Astrocyte (in vitro differentiated cells and primary cell): Measurements from ENCODE around the gene TAF3. TPM values are rescaled to one million over a fixed set of nuclear protein-coding genes. Genes with fewer than 3 reads are reported as not detected.
A peak's percentile ranks its signal among the peaks of the same experiment; 100 is the strongest.
"Not testable (repeated sequence)": the region's sequence is repeated elsewhere in the genome, so short reads cannot be mapped to it uniquely, and the experiment has no call there.

Experiments
- DNase-seq: peaks from one replicate; pipeline ENCODE4 v3.0.0-alpha.2; 2010; ENCODE audit warnings: low read depth
- FAIRE-seq: peaks from 2 replicates; lab custom pipeline; 2011; peaks lifted over from hg19 to GRCh38; lab: Jason Lieb, UNC
- H2AFZ ChIP-seq: 2 replicates; pipeline ENCODE4 v1.6.0; 2012; ENCODE audit warnings: low read depth, low read length, inconsistent platforms
- H3K27ac ChIP-seq: 2 replicates; pipeline ENCODE4 v1.5.1; 2011; ENCODE audit warnings: low read depth, low read length, inconsistent platforms
- H3K27me3 ChIP-seq: 2 replicates; pipeline ENCODE4 v1.6.0; 2011; ENCODE audit warnings: low read length, inconsistent platforms; ENCODE audit not compliant: insufficient read depth
- H3K36me3 ChIP-seq: 2 replicates; pipeline ENCODE4 v1.5.1; 2011; ENCODE audit warnings: low read length, inconsistent platforms; ENCODE audit not compliant: insufficient read depth
- H3K4me1 ChIP-seq: 2 replicates; pipeline ENCODE4 v1.5.1; 2011; ENCODE audit warnings: low read length, inconsistent platforms; ENCODE audit not compliant: insufficient read depth
- H3K4me2 ChIP-seq: 2 replicates; pipeline ENCODE4 v1.6.0; 2012; ENCODE audit warnings: low read length, inconsistent platforms
- H3K4me3 ChIP-seq: 2 replicates; pipeline ENCODE4 v1.5.1; 2011; ENCODE audit warnings: low read depth, mild to moderate bottlenecking, low read length, inconsistent platforms; ENCODE audit not compliant: insufficient read depth
- H3K79me2 ChIP-seq: 2 replicates; pipeline ENCODE4 v1.6.0; 2012; ENCODE audit warnings: mild to moderate bottlenecking, low read length, inconsistent platforms; ENCODE audit not compliant: insufficient read depth
- H3K9ac ChIP-seq: 2 replicates; pipeline ENCODE4 v1.6.0; 2012; ENCODE audit warnings: mild to moderate bottlenecking, low read length, inconsistent platforms
- H3K9me3 ChIP-seq: 2 replicates; pipeline ENCODE4 v1.5.1; 2012; ENCODE audit warnings: low read depth, mild to moderate bottlenecking, low read length, inconsistent platforms; ENCODE audit not compliant: insufficient read depth
- H4K20me1 ChIP-seq: 2 replicates; pipeline ENCODE4 v1.6.0; 2012; ENCODE audit warnings: low read length, inconsistent platforms; ENCODE audit not compliant: insufficient read depth
- H3K27ac Mint-ChIP-seq: one replicate; pipeline ENCODE4 v1.8.0; 2021; ENCODE audit warnings: mild to moderate bottlenecking, mixed read lengths; ENCODE audit not compliant: unreplicated experiment
- H3K27me3 Mint-ChIP-seq: one replicate; pipeline ENCODE4 v1.8.0; 2021; ENCODE audit warnings: low read depth, mixed read lengths; ENCODE audit not compliant: unreplicated experiment
- H3K36me3 Mint-ChIP-seq: one replicate; pipeline ENCODE4 v1.8.0; 2021; ENCODE audit warnings: low read depth, mixed read lengths; ENCODE audit not compliant: unreplicated experiment
- H3K4me1 Mint-ChIP-seq: one replicate; pipeline ENCODE4 v1.8.0; 2021; ENCODE audit warnings: low read depth, mixed read lengths; ENCODE audit not compliant: unreplicated experiment
- H3K4me3 Mint-ChIP-seq: one replicate; pipeline ENCODE4 v1.8.0; 2021; ENCODE audit warnings: mild to moderate bottlenecking, moderate library complexity, mixed read lengths; ENCODE audit not compliant: unreplicated experiment
- H3K9me3 Mint-ChIP-seq: one replicate; pipeline ENCODE4 v1.8.0; 2021; ENCODE audit warnings: mild to moderate bottlenecking, mixed read lengths; ENCODE audit not compliant: unreplicated experiment
- CTCF ChIP-seq: IDR thresholded peaks from 2 replicates; pipeline ENCODE4 v1.5.1; 2011; ENCODE audit warnings: low read depth, mild to moderate bottlenecking, inconsistent platforms, low read length, moderate library complexity; ENCODE audit not compliant: insufficient read depth
- EZH2 ChIP-seq: IDR thresholded peaks from 2 replicates; pipeline ENCODE4 v1.6.1; 2012; ENCODE audit warnings: mild to moderate bottlenecking, low read length, inconsistent platforms; ENCODE audit not compliant: insufficient read depth
- total RNA-seq: library from RNA; stranded (reverse); gene quantifications from 2 replicates; pipeline ENCODE4 v1.2.1, GENCODE V29; 2021

The TAF3 gene
- total RNA-seq, 1 donor from 2014 or later, result 10.2 TPM

- H3K9ac ChIP-seq, result no peak overlapping the region
- H3K27ac ChIP-seq, result no peak overlapping the region
- no peak overlapping the region for H3K27ac Mint-ChIP-seq
- H3K36me3 ChIP-seq, result peaks cover 43% of the 10 kb centered on the region
- FAIRE-seq (no peak), DNase-seq (no peak)
- H3K27me3 ChIP-seq, result no peaks in the 10 kb centered on the region
- no peaks in the 10 kb centered on the region for H3K9me3 ChIP-seq
- H3K79me2 ChIP-seq, result peaks cover 13% of the 10 kb centered on the region
- no peak overlapping the region for H3K4me3 Mint-ChIP-seq
- peaks cover 20% of the 10 kb centered on the region for H4K20me1 ChIP-seq
- H3K4me2 ChIP-seq, result no peak overlapping the region
- no peak overlapping the region for H3K4me3 ChIP-seq
- peaks cover 17% of the 10 kb centered on the region for H3K36me3 Mint-ChIP-seq
- H3K27me3 Mint-ChIP-seq, result no peaks in the 10 kb centered on the region
- no peaks in the 10 kb centered on the region for H3K9me3 Mint-ChIP-seq
- H2AFZ ChIP-seq, result no peak overlapping the region
- TF ChIP-seq EZH2 (no peak), CTCF (no peak)
- no peaks in the 10 kb centered on the region for H3K4me1 Mint-ChIP-seq
- no peaks in the 10 kb centered on the region for H3K4me1 ChIP-seq
These were observed 41.5 kb upstream of the TAF3 start for GRCh38 chr10:7776777-7777176.

DNA sequence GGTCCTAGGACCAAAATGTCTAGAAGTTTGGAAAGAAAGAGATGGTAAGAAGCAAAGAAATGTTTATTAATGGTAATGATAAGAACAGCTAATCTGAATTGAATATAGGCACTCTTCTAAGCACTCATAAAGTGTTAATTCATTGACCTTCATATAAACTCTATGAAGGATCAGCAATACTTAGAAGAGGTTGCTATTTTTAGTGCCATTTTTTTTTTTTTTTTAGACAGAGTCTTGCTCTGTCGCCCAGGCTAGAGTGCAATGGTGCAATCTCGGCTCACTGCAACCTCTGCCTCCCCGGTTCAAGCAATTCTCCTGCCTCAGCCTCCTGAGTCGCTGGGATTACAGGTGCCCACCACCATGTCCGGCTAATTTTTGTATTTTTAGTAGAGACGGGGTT, 36.1 kb upstream of the TAF3 start:
- H3K27me3 ChIP-seq, H3K9me3 ChIP-seq, H3K4me2 ChIP-seq, H3K36me3 Mint-ChIP-seq, H3K27ac Mint-ChIP-seq, DNase-seq, H2AFZ ChIP-seq, H3K4me1 ChIP-seq, H3K9me3 Mint-ChIP-seq, H3K27ac ChIP-seq, H3K4me3 Mint-ChIP-seq, FAIRE-seq, H3K4me3 ChIP-seq, H3K9ac ChIP-seq, H3K4me1 Mint-ChIP-seq, H3K27me3 Mint-ChIP-seq: not testable (repeated sequence)
- Histone ChIP-seq H4K20me1 (peaks cover 58% of the 10 kb centered on the region), H3K36me3 (peaks cover 21% of the 10 kb centered on the region), H3K79me2 (peaks cover 66% of the 10 kb centered on the region)

- H3K4me1 Mint-ChIP-seq, result peaks cover 15% of the 10 kb centered on the region
These were observed 31.9 kb upstream of the TAF3 start for GRCh38 chr10:7786430-7786829.

More at GRCh38 chr10:7786430-7786829, 31.9 kb upstream of the TAF3 start:
- Mint-ChIP-seq H3K9me3 (no peaks in the 10 kb centered on the region), H3K4me3 (no peak overlapping the region), H3K36me3 (peaks cover 2% of the 10 kb centered on the region), H3K27me3 (no peaks in the 10 kb centered on the region), H3K27ac (no peak overlapping the region)
- H3K27ac ChIP-seq, result no peak overlapping the region
- H3K27me3 ChIP-seq, result no peaks in the 10 kb centered on the region
- DNase-seq (no peak), FAIRE-seq (no peak)
- no peak for TF ChIP-seq EZH2
- no peak for TF ChIP-seq CTCF
- H3K4me3 ChIP-seq, result no peak overlapping the region
- H3K36me3 ChIP-seq, result no peaks in the 10 kb centered on the region
- H4K20me1 ChIP-seq, result peaks cover 75% of the 10 kb centered on the region
- H3K4me2 ChIP-seq, result peak overlapping the region; percentile 97
- H3K4me1 ChIP-seq, result peaks cover 21% of the 10 kb centered on the region
- no peak overlapping the region for H2AFZ ChIP-seq
- no peaks in the 10 kb centered on the region for H3K9me3 ChIP-seq
- H3K9ac ChIP-seq, result peak overlapping the region; percentile 100
- H3K79me2 ChIP-seq, result peaks cover 99% of the 10 kb centered on the region
